Activated T-helper 2 cell treated with anti-CD3 and anti-CD28 coated beads, Interferon-gamma antibody, Interleukin-2, Interleukin-4, amounts not matched to agents 10 μg/mL and 5 μg/mL and 100 μg/mL, durations not matched to agents 14 hours and 24 hours and 36 hours (primary cell): ENCODE measurements around the gene OCIAD1. TPM values are rescaled to one million over a fixed set of nuclear protein-coding genes. Genes with fewer than 3 reads are reported as not detected.

Experiments
- DNase-seq: peaks from one replicate; pipeline ENCODE4 v3.0.0; 2021; ENCODE audit warnings: low spot score
- H3K27ac Mint-ChIP-seq: one replicate; pipeline ENCODE4 v1.8.0; 2021; ENCODE audit warnings: mixed read lengths
- H3K27me3 Mint-ChIP-seq: one replicate; pipeline ENCODE4 v1.8.0; 2021; ENCODE audit warnings: low read depth, mixed read lengths
- H3K36me3 Mint-ChIP-seq: one replicate; pipeline ENCODE4 v1.8.0; 2021; ENCODE audit warnings: low read depth, mixed read lengths
- H3K4me1 Mint-ChIP-seq: one replicate; pipeline ENCODE4 v1.8.0; 2021; ENCODE audit warnings: low read depth, mixed read lengths
- H3K4me3 Mint-ChIP-seq: one replicate; pipeline ENCODE4 v1.8.0; 2021; ENCODE audit warnings: low read depth, mild to moderate bottlenecking, moderate library complexity, mixed read lengths
- H3K9me3 Mint-ChIP-seq: one replicate; pipeline ENCODE4 v1.8.0; 2021; ENCODE audit warnings: mixed read lengths
- intact Hi-C: fragments of 100-400 bp; cut with micrococcal nuclease; formaldehyde crosslinking; loops from one replicate; pipeline ENCODE4 v1.15.1; 2023
- total RNA-seq: library from RNA; stranded (reverse); gene quantifications from 2 replicates; pipeline ENCODE4 v1.2.3, GENCODE V29; 2022

Gene OCIAD1
- 114 and 116 TPM in 2 replicates for total RNA-seq

DNA sequence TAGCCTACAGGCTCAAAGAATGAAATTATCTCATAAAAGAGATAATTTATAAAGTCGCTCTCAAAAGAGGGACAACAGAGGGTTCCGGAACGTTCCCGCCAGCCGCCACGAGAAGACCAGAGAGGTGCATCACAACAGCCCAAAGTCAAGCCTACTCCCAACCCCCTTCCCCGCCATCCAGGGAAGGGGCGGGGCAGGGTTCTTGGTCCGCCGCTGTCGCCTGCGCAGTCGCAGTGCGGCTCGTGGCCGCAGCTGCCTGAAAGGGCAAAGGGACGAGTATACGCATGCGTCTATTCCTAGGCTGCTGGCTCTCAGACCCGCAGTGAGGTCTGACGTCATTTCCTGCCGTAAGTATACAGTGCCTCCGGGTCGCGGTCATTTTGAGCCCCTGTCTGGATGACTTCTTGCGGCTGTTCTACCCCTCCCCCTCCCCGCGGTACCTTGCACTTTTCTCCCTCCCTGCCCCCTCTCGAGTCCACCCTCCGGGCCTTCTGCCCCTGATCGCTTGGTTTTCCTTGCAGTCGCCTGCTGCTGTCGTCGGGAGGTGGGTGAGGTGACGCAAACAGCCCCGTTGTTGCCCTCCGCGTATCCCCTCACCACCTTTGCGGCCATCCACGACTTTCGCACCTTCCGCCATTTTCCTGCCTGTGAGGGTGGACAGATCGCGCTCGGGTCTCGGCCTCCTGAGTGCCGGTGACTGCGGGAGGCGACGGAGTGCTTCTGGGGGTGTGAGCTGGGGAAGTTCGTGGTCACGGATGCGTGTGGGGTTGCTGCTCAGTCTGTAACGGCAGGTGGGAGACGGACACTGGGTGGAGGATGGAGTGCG is at the start of gene OCIAD1:
Gene OCIAD1, plus strand, starts transcription at position 383 of the 826 bp plus-strand sequence. CDS start 1,537 bp downstream, outside the sequence.
- Mint-ChIP-seq H3K4me1 (peaks cover 20% of the 10 kb centered on the region), H3K36me3 (peaks cover 34% of the 10 kb centered on the region), H3K27me3 (peaks cover 8% of the 10 kb centered on the region), H3K27ac (peak within 1 kb of the TSS; percentile 100), H3K4me3 (peak within 1 kb of the TSS; percentile 100), H3K9me3 (no peaks in the 10 kb centered on the region)
- intact Hi-C loops: loop anchor here (1.0 to 5.0 kb wide), 4 partner anchors 51 to 490 kb away; partner anchors contain the start of genes FRYL, OCIAD2 and SLAIN2
- peak; percentile 94 for DNase-seq

- DNase-seq: no peak
- peaks cover 5% of the 10 kb centered on the region for H3K36me3 Mint-ChIP-seq
- peaks cover 30% of the 10 kb centered on the region for H3K4me1 Mint-ChIP-seq
- H3K9me3 Mint-ChIP-seq: no peaks in the 10 kb centered on the region
- no peak overlapping the region for H3K27ac Mint-ChIP-seq
- no peak overlapping the region for H3K4me3 Mint-ChIP-seq
- intact Hi-C loops: loop anchor here (2.0 kb wide), 2 partner anchors 127 to 203 kb away; no protein-coding TSS in a partner anchor
- peaks cover 2% of the 10 kb centered on the region for H3K27me3 Mint-ChIP-seq
These were observed 48.9 kb upstream of the OCIAD1 start for GRCh38 chr4:48781968-48782367.

DNA sequence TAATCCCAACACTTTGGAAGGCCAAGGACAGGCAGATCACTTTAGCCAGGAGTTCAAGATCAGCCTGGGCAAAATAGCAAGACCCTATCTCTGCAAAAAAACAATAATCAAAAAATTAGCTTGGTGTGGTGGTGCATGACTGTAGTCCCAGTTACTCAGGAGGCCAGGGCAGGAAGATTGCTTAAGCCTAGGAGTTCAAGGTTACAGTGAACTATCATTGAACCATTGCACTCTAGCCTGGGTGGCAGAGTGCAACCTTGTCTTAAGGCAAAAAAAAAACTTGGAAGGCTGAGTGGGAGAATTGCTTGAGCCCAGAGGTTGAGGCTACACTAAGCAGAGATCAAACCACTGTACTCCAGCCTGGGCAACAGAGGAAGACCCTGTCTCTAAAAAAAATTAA is 45.6 kb upstream of the OCIAD1 start:
- no peak overlapping the region for H3K4me3 Mint-ChIP-seq
- intact Hi-C loops: no loop called here
- peaks cover 11% of the 10 kb centered on the region for H3K4me1 Mint-ChIP-seq
- DNase-seq: no peak
- no peaks in the 10 kb centered on the region for H3K9me3 Mint-ChIP-seq
- peaks cover 2% of the 10 kb centered on the region for H3K27me3 Mint-ChIP-seq
- H3K36me3 Mint-ChIP-seq: no peaks in the 10 kb centered on the region
- no peak overlapping the region for H3K27ac Mint-ChIP-seq

- no peak for DNase-seq
- no peaks in the 10 kb centered on the region for H3K36me3 Mint-ChIP-seq
- H3K4me3 Mint-ChIP-seq: no peak overlapping the region
- H3K27ac Mint-ChIP-seq: no peak overlapping the region
- H3K27me3 Mint-ChIP-seq: peaks cover 2% of the 10 kb centered on the region
- intact Hi-C loops: no loop called here
- peaks cover 2% of the 10 kb centered on the region for H3K4me1 Mint-ChIP-seq
- no peaks in the 10 kb centered on the region for H3K9me3 Mint-ChIP-seq
These were observed 44.3 kb upstream of the OCIAD1 start for GRCh38 chr4:48786549-48786948.

GRCh38 chr4:48787056-48787455 is 43.8 kb upstream of the OCIAD1 start:
- no peaks in the 10 kb centered on the region for H3K36me3 Mint-ChIP-seq
- DNase-seq: no peak
- H3K27me3 Mint-ChIP-seq: peaks cover 2% of the 10 kb centered on the region
- intact Hi-C loops: no loop called here
- peaks cover 2% of the 10 kb centered on the region for H3K4me1 Mint-ChIP-seq
- no peak overlapping the region for H3K4me3 Mint-ChIP-seq
- no peak overlapping the region for H3K27ac Mint-ChIP-seq
- H3K9me3 Mint-ChIP-seq: no peaks in the 10 kb centered on the region

GRCh38 chr4:48790561-48790960 is 40.3 kb upstream of the OCIAD1 start:
- Mint-ChIP-seq H3K27ac (no peak overlapping the region), H3K4me3 (no peak overlapping the region), H3K4me1 (peaks cover 2% of the 10 kb centered on the region), H3K36me3 (no peaks in the 10 kb centered on the region), H3K9me3 (no peaks in the 10 kb centered on the region), H3K27me3 (no peaks in the 10 kb centered on the region)
- intact Hi-C loops: no loop called here
- no peak for DNase-seq

DNA sequence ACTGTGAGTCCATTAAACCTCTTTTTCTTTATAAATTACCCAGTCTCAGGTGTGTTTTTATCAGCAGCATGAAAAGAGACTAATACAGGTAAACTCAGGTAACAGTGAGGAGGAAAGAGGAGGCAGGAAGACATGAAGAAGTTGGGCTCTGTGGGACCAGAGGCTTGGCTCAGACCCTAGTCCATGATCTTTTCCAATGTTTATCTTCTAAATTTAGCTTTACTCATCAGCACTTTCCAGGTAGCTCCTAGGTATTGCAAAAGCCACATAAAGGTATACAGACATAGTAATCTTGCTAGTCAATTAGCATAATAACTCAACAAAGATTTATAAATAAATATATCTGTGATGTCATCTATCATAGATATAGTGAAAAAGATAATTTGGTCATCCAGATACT is 39.6 kb upstream of the OCIAD1 start:
- no peak for DNase-seq
- H3K36me3 Mint-ChIP-seq: no peaks in the 10 kb centered on the region
- intact Hi-C loops: no loop called here
- peaks cover 2% of the 10 kb centered on the region for H3K27me3 Mint-ChIP-seq
- no peak overlapping the region for H3K27ac Mint-ChIP-seq
- H3K4me1 Mint-ChIP-seq: peaks cover 2% of the 10 kb centered on the region
- no peaks in the 10 kb centered on the region for H3K9me3 Mint-ChIP-seq
- H3K4me3 Mint-ChIP-seq: no peak overlapping the region

DNA sequence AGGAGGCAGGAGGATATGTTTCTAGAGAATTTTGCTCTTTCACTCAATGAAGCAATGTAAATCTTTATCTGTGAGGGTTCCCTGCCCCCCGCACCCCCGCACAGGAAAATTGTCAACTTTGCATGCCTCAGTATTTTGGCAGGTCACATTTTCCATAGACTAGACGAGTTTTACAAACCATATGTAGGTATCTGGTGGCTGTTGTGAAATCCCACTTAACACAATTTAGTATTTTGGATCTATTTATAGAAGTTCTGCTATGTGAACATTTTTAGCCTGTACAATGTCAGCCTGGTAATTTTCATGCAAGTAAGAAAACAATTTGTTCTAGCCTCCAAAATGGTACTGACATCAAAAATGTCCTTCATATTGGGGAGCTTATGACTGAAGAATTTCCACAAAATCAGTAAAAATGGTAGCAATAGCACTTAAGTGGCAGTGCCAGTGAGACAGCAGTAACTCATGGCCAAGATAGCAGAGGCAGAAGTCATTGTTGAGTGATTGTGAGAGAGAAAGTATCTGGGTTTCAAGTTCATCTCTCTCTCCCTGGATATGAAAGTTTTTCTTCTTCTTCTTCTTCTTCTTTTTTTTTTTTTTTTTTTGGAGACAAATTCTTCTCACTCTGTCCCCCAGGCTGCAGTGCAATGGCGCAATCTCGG is 38.4 kb upstream of the OCIAD1 start:
- Mint-ChIP-seq H3K27me3 (peaks cover 8% of the 10 kb centered on the region), H3K4me3 (no peak overlapping the region), H3K9me3 (no peaks in the 10 kb centered on the region), H3K4me1 (peaks cover 2% of the 10 kb centered on the region), H3K36me3 (no peaks in the 10 kb centered on the region), H3K27ac (peak overlapping the region; percentile 7)
- DNase-seq: no peak
- intact Hi-C loops: no loop called here

DNA sequence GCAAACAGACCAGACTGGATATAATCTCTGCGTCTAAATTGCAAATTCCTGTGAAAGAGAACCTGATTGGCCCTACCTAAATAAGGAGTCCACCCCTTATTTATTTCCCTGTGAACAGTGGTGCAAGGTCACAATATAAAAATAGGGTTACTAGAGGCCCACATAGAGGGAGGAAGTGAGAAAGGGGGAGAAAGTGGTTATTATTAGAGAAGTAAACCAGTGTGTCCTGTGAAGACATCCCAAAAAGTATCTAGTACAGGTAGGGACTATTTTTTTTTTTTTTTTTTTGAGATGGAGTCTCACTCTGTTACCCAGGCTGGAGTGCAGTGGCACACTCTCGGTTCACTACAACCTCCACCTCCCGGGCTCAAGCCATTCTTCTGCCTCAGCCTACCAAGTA is 35.8 kb upstream of the OCIAD1 start:
- Mint-ChIP-seq H3K36me3 (no peaks in the 10 kb centered on the region), H3K4me3 (no peak overlapping the region), H3K4me1 (peaks cover 2% of the 10 kb centered on the region), H3K27me3 (peaks cover 14% of the 10 kb centered on the region), H3K9me3 (no peaks in the 10 kb centered on the region), H3K27ac (no peak overlapping the region)
- no peak for DNase-seq
- intact Hi-C loops: no loop called here

- H3K27me3 Mint-ChIP-seq: peaks cover 14% of the 10 kb centered on the region
- H3K36me3 Mint-ChIP-seq: no peaks in the 10 kb centered on the region
- no peak for DNase-seq
- H3K4me1 Mint-ChIP-seq: peaks cover 2% of the 10 kb centered on the region
- intact Hi-C loops: no loop called here
- no peaks in the 10 kb centered on the region for H3K9me3 Mint-ChIP-seq
- no peak overlapping the region for H3K27ac Mint-ChIP-seq
- H3K4me3 Mint-ChIP-seq: no peak overlapping the region
These were observed 34.5 kb upstream of the OCIAD1 start for GRCh38 chr4:48796191-48796926.

DNA sequence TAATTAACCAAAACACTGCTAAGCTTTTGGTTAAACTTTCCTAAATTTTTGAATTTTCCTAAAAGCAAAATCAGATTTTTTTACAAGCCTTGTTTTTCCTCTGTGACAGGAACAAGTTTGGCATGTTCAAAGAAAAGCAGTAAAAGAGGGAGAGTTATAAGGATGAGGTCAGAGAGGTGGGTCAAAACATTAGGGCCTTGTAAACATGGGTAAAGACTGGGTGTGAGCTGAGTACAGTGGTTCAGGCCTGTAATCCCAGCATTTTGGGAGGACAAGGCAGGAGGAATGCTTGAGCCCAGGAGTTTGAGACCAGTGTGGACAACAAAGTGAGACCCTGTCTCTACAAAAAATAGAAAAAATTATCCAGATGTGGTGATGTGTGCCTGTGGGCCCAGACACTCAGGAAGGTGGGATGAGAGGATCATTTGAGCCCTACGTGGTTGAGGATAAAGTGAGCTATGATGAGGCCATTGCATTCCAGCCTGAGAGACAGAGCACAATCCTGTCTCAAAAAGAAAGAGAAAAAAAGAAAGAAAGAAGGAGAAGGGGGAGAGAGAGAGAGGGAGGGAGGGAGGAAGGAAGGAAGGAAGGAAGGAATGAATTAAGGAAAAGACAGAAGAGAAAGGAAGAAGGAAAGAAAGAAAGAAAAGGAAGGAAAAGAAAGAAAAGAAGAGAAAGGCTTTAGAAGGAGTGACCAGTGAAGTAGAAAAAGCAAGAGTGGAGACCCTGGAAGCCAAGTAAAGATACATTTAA is 33.8 kb upstream of the OCIAD1 start:
- Mint-ChIP-seq H3K4me3 (no peak overlapping the region), H3K36me3 (no peaks in the 10 kb centered on the region), H3K4me1 (peaks cover 2% of the 10 kb centered on the region), H3K27ac (no peak overlapping the region), H3K9me3 (no peaks in the 10 kb centered on the region), H3K27me3 (peaks cover 19% of the 10 kb centered on the region)
- intact Hi-C loops: no loop called here
- DNase-seq: no peak

GRCh38 chr4:48798117-48798516 is 32.8 kb upstream of the OCIAD1 start:
- intact Hi-C loops: no loop called here
- no peak overlapping the region for H3K27ac Mint-ChIP-seq
- H3K4me1 Mint-ChIP-seq: no peaks in the 10 kb centered on the region
- H3K36me3 Mint-ChIP-seq: no peaks in the 10 kb centered on the region
- no peak overlapping the region for H3K4me3 Mint-ChIP-seq
- H3K27me3 Mint-ChIP-seq: peaks cover 19% of the 10 kb centered on the region
- no peaks in the 10 kb centered on the region for H3K9me3 Mint-ChIP-seq
- DNase-seq: no peak
